ENCODE measurements around the gene CDC37.

Gene CDC37

GRCh38 chr19:10365518-10365917 is 37.8 kb downstream of the CDC37 start:
- DNase-seq: no peak
- peaks cover 7% of the 10 kb centered on the region for H3K4me1 Mint-ChIP-seq (ENCODE audit: low read depth)
- peaks cover 97% of the 10 kb centered on the region for H3K36me3 Mint-ChIP-seq (ENCODE audit: low read depth)
- no peak overlapping the region for H3K27ac Mint-ChIP-seq
- H3K9me3 Mint-ChIP-seq: no peaks in the 10 kb centered on the region
- H3K27me3 Mint-ChIP-seq: no peaks in the 10 kb centered on the region
- H3K4me3 Mint-ChIP-seq: no peak overlapping the region

GRCh38 chr19:10364644-10365043 is 38.7 kb downstream of the CDC37 start:
- no peak for DNase-seq
- peaks cover 7% of the 10 kb centered on the region for H3K4me1 Mint-ChIP-seq (ENCODE audit: low read depth)
- H3K27me3 Mint-ChIP-seq: no peaks in the 10 kb centered on the region
- no peaks in the 10 kb centered on the region for H3K9me3 Mint-ChIP-seq
- H3K36me3 Mint-ChIP-seq (ENCODE audit: low read depth): peaks cover 97% of the 10 kb centered on the region
- no peak overlapping the region for H3K27ac Mint-ChIP-seq
- H3K4me3 Mint-ChIP-seq: no peak overlapping the region

- Mint-ChIP-seq H3K9me3 (no peaks in the 10 kb centered on the region), H3K36me3 (ENCODE audit: low read depth) (peaks cover 97% of the 10 kb centered on the region), H3K4me3 (no peak overlapping the region), H3K4me1 (ENCODE audit: low read depth) (peaks cover 5% of the 10 kb centered on the region), H3K27me3 (no peaks in the 10 kb centered on the region), H3K27ac (no peak overlapping the region)
- no peak for DNase-seq
These were observed 39.5 kb downstream of the CDC37 start for GRCh38 chr19:10363789-10364281.

DNA sequence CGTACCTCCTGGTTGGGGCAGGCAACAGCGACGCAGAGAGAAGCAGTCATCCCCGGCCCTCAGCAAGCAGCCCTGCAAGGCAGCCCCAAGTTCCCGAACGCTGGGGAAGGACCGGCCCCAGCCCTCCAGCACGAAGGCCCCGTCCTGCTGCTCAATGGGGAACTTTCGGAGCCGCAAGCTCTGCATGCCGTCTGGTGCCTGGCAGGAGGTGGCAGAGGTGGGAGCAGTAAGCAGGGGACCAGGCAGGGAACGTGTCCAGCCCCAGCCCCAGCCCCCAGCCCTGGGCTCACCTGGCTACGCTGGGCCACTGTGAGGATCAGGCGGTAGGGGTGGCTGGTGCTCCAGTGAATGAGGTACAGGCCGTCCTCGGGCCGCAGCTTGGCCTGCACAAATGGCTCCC is 41.1 kb downstream of the CDC37 start:
- Mint-ChIP-seq H3K4me3 (no peak overlapping the region), H3K36me3 (ENCODE audit: low read depth) (peaks cover 96% of the 10 kb centered on the region), H3K27me3 (no peaks in the 10 kb centered on the region), H3K27ac (no peak overlapping the region), H3K9me3 (no peaks in the 10 kb centered on the region), H3K4me1 (ENCODE audit: low read depth) (peaks cover 5% of the 10 kb centered on the region)
- DNase-seq: no peak

GRCh38 chr19:10361569-10362011 is 41.8 kb downstream of the CDC37 start:
- no peaks in the 10 kb centered on the region for H3K27me3 Mint-ChIP-seq
- H3K4me1 Mint-ChIP-seq (ENCODE audit: low read depth): peaks cover 5% of the 10 kb centered on the region
- H3K4me3 Mint-ChIP-seq: no peak overlapping the region
- no peaks in the 10 kb centered on the region for H3K9me3 Mint-ChIP-seq
- DNase-seq: no peak
- no peak overlapping the region for H3K27ac Mint-ChIP-seq
- H3K36me3 Mint-ChIP-seq (ENCODE audit: low read depth): peaks cover 92% of the 10 kb centered on the region

DNA sequence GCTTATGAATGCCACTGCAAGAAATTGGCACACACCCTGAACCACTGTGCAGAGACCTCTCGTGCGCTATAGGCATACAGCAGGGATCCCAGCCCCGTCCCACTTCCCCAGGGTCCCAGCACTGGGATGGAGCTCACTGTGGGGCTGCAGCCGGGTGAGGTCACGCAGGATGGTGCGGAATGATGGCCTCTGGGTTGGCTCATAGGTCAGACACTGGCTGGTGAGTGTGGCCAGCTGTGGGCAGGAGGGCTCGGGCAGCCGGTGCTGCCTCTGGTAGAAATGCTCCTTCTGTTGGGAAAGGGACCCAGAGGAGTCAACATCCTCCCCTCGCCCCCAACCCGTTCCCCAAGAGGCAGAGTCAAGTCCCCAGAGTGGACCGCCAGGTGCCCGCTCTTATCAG is 46.9 kb downstream of the CDC37 start:
- H3K27ac Mint-ChIP-seq: no peak overlapping the region
- no peak overlapping the region for H3K4me3 Mint-ChIP-seq
- H3K27me3 Mint-ChIP-seq: no peaks in the 10 kb centered on the region
- H3K36me3 Mint-ChIP-seq (ENCODE audit: low read depth): peaks cover 88% of the 10 kb centered on the region
- no peaks in the 10 kb centered on the region for H3K4me1 Mint-ChIP-seq (ENCODE audit: low read depth)
- DNase-seq: no peak
- no peaks in the 10 kb centered on the region for H3K9me3 Mint-ChIP-seq

- Mint-ChIP-seq H3K4me1 (ENCODE audit: low read depth) (no peaks in the 10 kb centered on the region), H3K27ac (no peak overlapping the region), H3K4me3 (no peak overlapping the region), H3K36me3 (ENCODE audit: low read depth) (peaks cover 81% of the 10 kb centered on the region), H3K27me3 (no peaks in the 10 kb centered on the region), H3K9me3 (no peaks in the 10 kb centered on the region)
- peak; percentile 70 for DNase-seq
These were observed 49.5 kb downstream of the CDC37 start for GRCh38 chr19:10353793-10354391.

- Mint-ChIP-seq H3K27me3 (no peaks in the 10 kb centered on the region), H3K4me3 (no peak overlapping the region), H3K4me1 (ENCODE audit: low read depth) (no peaks in the 10 kb centered on the region), H3K9me3 (no peaks in the 10 kb centered on the region), H3K27ac (no peak overlapping the region), H3K36me3 (ENCODE audit: low read depth) (peaks cover 78% of the 10 kb centered on the region)
- no peak for DNase-seq
These were observed 50.3 kb downstream of the CDC37 start for GRCh38 chr19:10352764-10353671.

DNA sequence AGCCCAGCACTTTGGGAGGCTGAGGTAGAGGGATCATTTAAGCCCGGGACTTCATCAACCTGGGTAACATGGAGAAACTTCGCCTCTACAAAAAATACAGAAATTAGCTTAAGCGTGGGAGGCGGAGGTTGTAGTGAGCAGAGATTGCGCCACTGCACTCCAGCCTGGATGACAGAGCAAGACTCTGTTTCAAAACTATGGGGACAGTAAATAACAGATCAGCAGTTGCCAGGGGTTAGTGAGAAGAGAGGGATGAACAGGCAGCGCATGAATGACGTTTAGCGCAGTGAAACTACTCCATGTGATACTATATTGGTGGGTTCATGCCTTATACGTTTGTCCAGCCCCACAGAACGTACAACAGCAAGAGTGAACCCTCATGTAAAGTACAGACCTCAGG is 56.8 kb downstream of the CDC37 start:
- Mint-ChIP-seq H3K4me1 (ENCODE audit: low read depth) (no peaks in the 10 kb centered on the region), H3K27me3 (no peaks in the 10 kb centered on the region), H3K27ac (no peak overlapping the region), H3K36me3 (ENCODE audit: low read depth) (peaks cover 21% of the 10 kb centered on the region), H3K9me3 (no peaks in the 10 kb centered on the region), H3K4me3 (no peak overlapping the region)
- no peak for DNase-seq

GRCh38 chr19:10344780-10345179 is 58.6 kb downstream of the CDC37 start:
- no peak overlapping the region for H3K27ac Mint-ChIP-seq
- no peak overlapping the region for H3K4me3 Mint-ChIP-seq
- H3K9me3 Mint-ChIP-seq: no peaks in the 10 kb centered on the region
- DNase-seq: no peak
- peaks cover 6% of the 10 kb centered on the region for H3K36me3 Mint-ChIP-seq (ENCODE audit: low read depth)
- no peaks in the 10 kb centered on the region for H3K27me3 Mint-ChIP-seq
- peaks cover 9% of the 10 kb centered on the region for H3K4me1 Mint-ChIP-seq (ENCODE audit: low read depth)

- Mint-ChIP-seq H3K4me3 (no peak overlapping the region), H3K36me3 (ENCODE audit: low read depth) (peaks cover 13% of the 10 kb centered on the region), H3K4me1 (ENCODE audit: low read depth) (peaks cover 21% of the 10 kb centered on the region), H3K27me3 (no peaks in the 10 kb centered on the region), H3K27ac (no peak overlapping the region), H3K9me3 (no peaks in the 10 kb centered on the region)
- DNase-seq: no peak
These were observed 59.8 kb downstream of the CDC37 start for GRCh38 chr19:10343495-10343894.
